HepG2 (cell line): ENCODE data around the gene ALG3. TPM values are rescaled to one million over a fixed set of nuclear protein-coding genes. Genes with fewer than 3 reads are reported as not detected.

Experiments
- ATF1 ChIP-seq: IDR thresholded peaks from 2 replicates; pipeline ENCODE4 v1.6.1; 2016; ENCODE audit warnings: mild to moderate bottlenecking, control low read depth
- ELK4 ChIP-seq: sonication (generic); formaldehyde crosslinking; IDR thresholded peaks from 2 replicates; pipeline ENCODE4 v1.9.0; 2021; ENCODE audit warnings: missing genetic modification reagents, borderline replicate concordance
- EZH2 ChIP-seq: conservative IDR thresholded peaks from 2 replicates; pipeline ENCODE4 v1.6.1; 2012; ENCODE audit warnings: mild to moderate bottlenecking, low read depth, low read length, moderate library complexity
- FOXO1 ChIP-seq: sonication (generic); formaldehyde crosslinking; IDR thresholded peaks from 2 replicates; pipeline ENCODE4 v1.4.0; 2020; ENCODE audit warnings: missing genetic modification reagents
- HNRNPK ChIP-seq: fragments of 200-400 bp; formaldehyde crosslinking; IDR thresholded peaks from 2 replicates; pipeline ENCODE4 v1.6.1; 2018; ENCODE audit warnings: low read length, low read depth, moderate library complexity, mild to moderate bottlenecking; ENCODE audit not compliant: poor library complexity, severe bottlenecking
- HNRNPLL ChIP-seq: fragments of 200-400 bp; formaldehyde crosslinking; IDR thresholded peaks from 2 replicates; pipeline ENCODE4 v1.6.1; 2017; ENCODE audit warnings: mild to moderate bottlenecking, low read depth, low read length; ENCODE audit not compliant: poor library complexity, severe bottlenecking
- HOXA3 ChIP-seq: sonication (generic); formaldehyde crosslinking; IDR thresholded peaks from 2 replicates; pipeline ENCODE4 v1.5.0; 2020; ENCODE audit warnings: missing genetic modification reagents
- MXD1 ChIP-seq: sonication (generic); formaldehyde crosslinking; IDR thresholded peaks from 2 replicates; pipeline ENCODE4 v1.4.0; 2020; ENCODE audit warnings: mild to moderate bottlenecking, missing genetic modification reagents
- POLR2AphosphoS2 ChIP-seq: IDR thresholded peaks from 2 replicates; pipeline ENCODE4 v1.6.1; 2011; ENCODE audit warnings: low read depth, low read length, improper control_type of control experiment
- TEAD3 ChIP-seq: optimal IDR thresholded peaks from 2 replicates; pipeline ENCODE3; 2016; ENCODE audit warnings: borderline replicate concordance
- XBP1 ChIP-seq: sonication (generic); formaldehyde crosslinking; IDR thresholded peaks from 2 replicates; pipeline ENCODE4 v1.5.0; 2020; ENCODE audit warnings: missing genetic modification reagents
- XRCC5 ChIP-seq: fragments of 200-400 bp; formaldehyde crosslinking; optimal IDR thresholded peaks from 2 replicates; pipeline ENCODE3; 2017; ENCODE audit warnings: mild to moderate bottlenecking, low read length
- ZBTB1 ChIP-seq: sonication (generic); formaldehyde crosslinking; IDR thresholded peaks from 2 replicates; pipeline ENCODE4 v1.4.0; 2020; ENCODE audit warnings: missing genetic modification reagents, borderline replicate concordance
- ZC3H13 ChIP-seq: sonication (generic); formaldehyde crosslinking; IDR thresholded peaks from 2 replicates; pipeline ENCODE4 v1.8.1; 2023; ENCODE audit warnings: mild to moderate bottlenecking, missing genetic modification reagents, moderate library complexity
- ZFY ChIP-seq: sonication (generic); formaldehyde crosslinking; IDR thresholded peaks from 2 replicates; pipeline ENCODE4 v1.4.0; 2020; ENCODE audit warnings: missing genetic modification reagents
- ZIK1 ChIP-seq: sonication (generic); formaldehyde crosslinking; IDR thresholded peaks from 2 replicates; pipeline ENCODE4 v1.5.0; 2020; ENCODE audit warnings: mild to moderate bottlenecking, low read depth, missing genetic modification reagents, borderline replicate concordance
- ZMYM3 ChIP-seq: sonication (generic); formaldehyde crosslinking; IDR thresholded peaks from 2 replicates; pipeline ENCODE4 v1.5.1; 2020; ENCODE audit warnings: mild to moderate bottlenecking, missing genetic modification reagents
- ZNF383 ChIP-seq: sonication (generic); formaldehyde crosslinking; IDR thresholded peaks from 2 replicates; pipeline ENCODE4 v1.4.0; 2020; ENCODE audit warnings: missing genetic modification reagents, mild to moderate bottlenecking, borderline replicate concordance
- ZNF660 ChIP-seq: sonication (generic); formaldehyde crosslinking; IDR thresholded peaks from 2 replicates; pipeline ENCODE4 v1.5.1; 2020; ENCODE audit warnings: mild to moderate bottlenecking, low read depth, missing genetic modification reagents, borderline replicate concordance
- polyA plus RNA-seq, 8 experiments: library from polyadenylated mRNA; depleted of rRNA in 3 of 8; stranded (reverse) in 7 of 8; unstranded in 1 of 8; fragments of >200 nt; fragmentation: Illumina TruSeq in 4 of 8; extraction: Trizol in 4 of 8; gene quantifications; 2 replicates each; pipeline versions ENCODE4 v1.2.1 to v1.2.3, GENCODE V29; 2011 to 2016; ENCODE audit warnings: low read depth in 4 of 8, missing spikeins in 1 of 8, mixed read lengths in 1 of 8; ENCODE audit not compliant: insufficient read depth in 1 of 8
- total RNA-seq, 5 experiments: library from RNA; depleted of rRNA; stranded (reverse); fragments of >200 nt; fragmentation: Illumina TruSeq; extraction: Trizol; gene quantifications; 2 replicates each; pipeline ENCODE4 v1.2.3, GENCODE V29; 2016; ENCODE audit warnings: low read depth in 1 of 5
- TF ChIP-seq, protein P1 (sequence below): sonication (generic); formaldehyde crosslinking; IDR thresholded peaks from 2 replicates; pipeline ENCODE4 v1.4.0; 2020; ENCODE audit warnings: missing genetic modification reagents, borderline replicate concordance
- TF ChIP-seq, protein P2 (sequence below): IDR thresholded peaks from 2 replicates; pipeline ENCODE4 v1.6.1; 2016; ENCODE audit warnings: mild to moderate bottlenecking

The ALG3 gene
- total and polyA plus RNA-seq, 2 of the 13 experiments (the other 11 are each of a cell fraction or from before 2014, with no cell fraction given): 46.6 to 57.1 TPM

- TF ChIP-seq ELK4 (no peak), POLR2AphosphoS2 (no peak), ZBTB1 (no peak), HNRNPLL (peak; percentile 35), ZNF383 (CRISPR knock-in tag) (no peak), TEAD3 (CRISPR knock-in tag) (no peak), FOXO1 (CRISPR knock-in tag) (no peak), ZFY (CRISPR knock-in tag) (no peak), HNRNPK (no peak), ATF1 (no peak), ZIK1 (CRISPR knock-in tag) (no peak), ZNF660 (no peak), MXD1 (0 out of 2 replicates have a peak, but pooled peaks have one; percentile 39), XRCC5 (peak; percentile 41), XBP1 (CRISPR knock-in tag) (no peak), HOXA3 (CRISPR knock-in tag) (0 out of 2 replicates have a peak, but pooled peaks have one; percentile 27), EZH2 (no peak), ZMYM3 (CRISPR knock-in tag) (no peak), ZC3H13 (CRISPR knock-in tag) (no peak)
- TF ChIP-seq, protein P1, sequence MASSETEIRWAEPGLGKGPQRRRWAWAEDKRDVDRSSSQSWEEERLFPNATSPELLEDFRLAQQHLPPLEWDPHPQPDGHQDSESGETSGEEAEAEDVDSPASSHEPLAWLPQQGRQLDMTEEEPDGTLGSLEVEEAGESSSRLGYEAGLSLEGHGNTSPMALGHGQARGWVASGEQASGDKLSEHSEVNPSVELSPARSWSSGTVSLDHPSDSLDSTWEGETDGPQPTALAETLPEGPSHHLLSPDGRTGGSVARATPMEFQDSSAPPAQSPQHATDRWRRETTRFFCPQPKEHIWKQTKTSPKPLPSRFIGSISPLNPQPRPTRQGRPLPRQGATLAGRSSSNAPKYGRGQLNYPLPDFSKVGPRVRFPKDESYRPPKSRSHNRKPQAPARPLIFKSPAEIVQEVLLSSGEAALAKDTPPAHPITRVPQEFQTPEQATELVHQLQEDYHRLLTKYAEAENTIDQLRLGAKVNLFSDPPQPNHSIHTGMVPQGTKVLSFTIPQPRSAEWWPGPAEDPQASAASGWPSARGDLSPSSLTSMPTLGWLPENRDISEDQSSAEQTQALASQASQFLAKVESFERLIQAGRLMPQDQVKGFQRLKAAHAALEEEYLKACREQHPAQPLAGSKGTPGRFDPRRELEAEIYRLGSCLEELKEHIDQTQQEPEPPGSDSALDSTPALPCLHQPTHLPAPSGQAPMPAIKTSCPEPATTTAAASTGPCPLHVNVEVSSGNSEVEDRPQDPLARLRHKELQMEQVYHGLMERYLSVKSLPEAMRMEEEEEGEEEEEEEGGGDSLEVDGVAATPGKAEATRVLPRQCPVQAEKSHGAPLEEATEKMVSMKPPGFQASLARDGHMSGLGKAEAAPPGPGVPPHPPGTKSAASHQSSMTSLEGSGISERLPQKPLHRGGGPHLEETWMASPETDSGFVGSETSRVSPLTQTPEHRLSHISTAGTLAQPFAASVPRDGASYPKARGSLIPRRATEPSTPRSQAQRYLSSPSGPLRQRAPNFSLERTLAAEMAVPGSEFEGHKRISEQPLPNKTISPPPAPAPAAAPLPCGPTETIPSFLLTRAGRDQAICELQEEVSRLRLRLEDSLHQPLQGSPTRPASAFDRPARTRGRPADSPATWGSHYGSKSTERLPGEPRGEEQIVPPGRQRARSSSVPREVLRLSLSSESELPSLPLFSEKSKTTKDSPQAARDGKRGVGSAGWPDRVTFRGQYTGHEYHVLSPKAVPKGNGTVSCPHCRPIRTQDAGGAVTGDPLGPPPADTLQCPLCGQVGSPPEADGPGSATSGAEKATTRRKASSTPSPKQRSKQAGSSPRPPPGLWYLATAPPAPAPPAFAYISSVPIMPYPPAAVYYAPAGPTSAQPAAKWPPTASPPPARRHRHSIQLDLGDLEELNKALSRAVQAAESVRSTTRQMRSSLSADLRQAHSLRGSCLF: no peak
- TF ChIP-seq, protein P2, sequence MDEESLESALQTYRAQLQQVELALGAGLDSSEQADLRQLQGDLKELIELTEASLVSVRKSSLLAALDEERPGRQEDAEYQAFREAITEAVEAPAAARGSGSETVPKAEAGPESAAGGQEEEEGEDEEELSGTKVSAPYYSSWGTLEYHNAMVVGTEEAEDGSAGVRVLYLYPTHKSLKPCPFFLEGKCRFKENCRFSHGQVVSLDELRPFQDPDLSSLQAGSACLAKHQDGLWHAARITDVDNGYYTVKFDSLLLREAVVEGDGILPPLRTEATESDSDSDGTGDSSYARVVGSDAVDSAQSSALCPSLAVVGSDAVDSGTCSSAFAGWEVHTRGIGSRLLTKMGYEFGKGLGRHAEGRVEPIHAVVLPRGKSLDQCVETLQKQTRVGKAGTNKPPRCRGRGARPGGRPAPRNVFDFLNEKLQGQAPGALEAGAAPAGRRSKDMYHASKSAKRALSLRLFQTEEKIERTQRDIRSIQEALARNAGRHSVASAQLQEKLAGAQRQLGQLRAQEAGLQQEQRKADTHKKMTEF (CRISPR knock-in tag): no peak
Measured at GRCh38 chr3:184229394-184230080, 19.2 kb downstream of the ALG3 start, which contains the start of gene VWA5B2 (continued).
